ENCODE results near the gene PKD1.

The PKD1 gene

GRCh38 chr16:2088759-2089358 is 46.8 kb downstream of the PKD1 start (continued):
- TF ChIP-seq, protein P1, sequence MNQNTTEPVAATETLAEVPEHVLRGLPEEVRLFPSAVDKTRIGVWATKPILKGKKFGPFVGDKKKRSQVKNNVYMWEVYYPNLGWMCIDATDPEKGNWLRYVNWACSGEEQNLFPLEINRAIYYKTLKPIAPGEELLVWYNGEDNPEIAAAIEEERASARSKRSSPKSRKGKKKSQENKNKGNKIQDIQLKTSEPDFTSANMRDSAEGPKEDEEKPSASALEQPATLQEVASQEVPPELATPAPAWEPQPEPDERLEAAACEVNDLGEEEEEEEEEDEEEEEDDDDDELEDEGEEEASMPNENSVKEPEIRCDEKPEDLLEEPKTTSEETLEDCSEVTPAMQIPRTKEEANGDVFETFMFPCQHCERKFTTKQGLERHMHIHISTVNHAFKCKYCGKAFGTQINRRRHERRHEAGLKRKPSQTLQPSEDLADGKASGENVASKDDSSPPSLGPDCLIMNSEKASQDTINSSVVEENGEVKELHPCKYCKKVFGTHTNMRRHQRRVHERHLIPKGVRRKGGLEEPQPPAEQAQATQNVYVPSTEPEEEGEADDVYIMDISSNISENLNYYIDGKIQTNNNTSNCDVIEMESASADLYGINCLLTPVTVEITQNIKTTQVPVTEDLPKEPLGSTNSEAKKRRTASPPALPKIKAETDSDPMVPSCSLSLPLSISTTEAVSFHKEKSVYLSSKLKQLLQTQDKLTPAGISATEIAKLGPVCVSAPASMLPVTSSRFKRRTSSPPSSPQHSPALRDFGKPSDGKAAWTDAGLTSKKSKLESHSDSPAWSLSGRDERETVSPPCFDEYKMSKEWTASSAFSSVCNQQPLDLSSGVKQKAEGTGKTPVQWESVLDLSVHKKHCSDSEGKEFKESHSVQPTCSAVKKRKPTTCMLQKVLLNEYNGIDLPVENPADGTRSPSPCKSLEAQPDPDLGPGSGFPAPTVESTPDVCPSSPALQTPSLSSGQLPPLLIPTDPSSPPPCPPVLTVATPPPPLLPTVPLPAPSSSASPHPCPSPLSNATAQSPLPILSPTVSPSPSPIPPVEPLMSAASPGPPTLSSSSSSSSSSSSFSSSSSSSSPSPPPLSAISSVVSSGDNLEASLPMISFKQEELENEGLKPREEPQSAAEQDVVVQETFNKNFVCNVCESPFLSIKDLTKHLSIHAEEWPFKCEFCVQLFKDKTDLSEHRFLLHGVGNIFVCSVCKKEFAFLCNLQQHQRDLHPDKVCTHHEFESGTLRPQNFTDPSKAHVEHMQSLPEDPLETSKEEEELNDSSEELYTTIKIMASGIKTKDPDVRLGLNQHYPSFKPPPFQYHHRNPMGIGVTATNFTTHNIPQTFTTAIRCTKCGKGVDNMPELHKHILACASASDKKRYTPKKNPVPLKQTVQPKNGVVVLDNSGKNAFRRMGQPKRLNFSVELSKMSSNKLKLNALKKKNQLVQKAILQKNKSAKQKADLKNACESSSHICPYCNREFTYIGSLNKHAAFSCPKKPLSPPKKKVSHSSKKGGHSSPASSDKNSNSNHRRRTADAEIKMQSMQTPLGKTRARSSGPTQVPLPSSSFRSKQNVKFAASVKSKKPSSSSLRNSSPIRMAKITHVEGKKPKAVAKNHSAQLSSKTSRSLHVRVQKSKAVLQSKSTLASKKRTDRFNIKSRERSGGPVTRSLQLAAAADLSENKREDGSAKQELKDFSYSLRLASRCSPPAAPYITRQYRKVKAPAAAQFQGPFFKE (tag by site-specific recombination; IDR thresholded peaks at IDR 0.05; ENCODE audit: borderline replicate concordance), result no peak
- TF ChIP-seq ZNF2 (tag by site-specific recombination; IDR thresholded peaks at IDR 0.05) (peak; percentile 85; the same call in 1 of the 2 replicates), ZNF473 (tag by site-specific recombination; IDR thresholded peaks at IDR 0.05) (no peak), SCRT1 (tag by site-specific recombination; IDR thresholded peaks at IDR 0.05; ENCODE audit: borderline replicate concordance) (no peak), ZNF335 (tag by site-specific recombination; conservative IDR thresholded peaks at IDR 0.05) (no peak), GLIS1 (tag by site-specific recombination; IDR thresholded peaks at IDR 0.05) (peak; percentile 61), KLF7 (tag by site-specific recombination; IDR thresholded peaks at IDR 0.05; ENCODE audit: borderline replicate concordance) (no peak)
- TF ChIP-seq, protein P2, sequence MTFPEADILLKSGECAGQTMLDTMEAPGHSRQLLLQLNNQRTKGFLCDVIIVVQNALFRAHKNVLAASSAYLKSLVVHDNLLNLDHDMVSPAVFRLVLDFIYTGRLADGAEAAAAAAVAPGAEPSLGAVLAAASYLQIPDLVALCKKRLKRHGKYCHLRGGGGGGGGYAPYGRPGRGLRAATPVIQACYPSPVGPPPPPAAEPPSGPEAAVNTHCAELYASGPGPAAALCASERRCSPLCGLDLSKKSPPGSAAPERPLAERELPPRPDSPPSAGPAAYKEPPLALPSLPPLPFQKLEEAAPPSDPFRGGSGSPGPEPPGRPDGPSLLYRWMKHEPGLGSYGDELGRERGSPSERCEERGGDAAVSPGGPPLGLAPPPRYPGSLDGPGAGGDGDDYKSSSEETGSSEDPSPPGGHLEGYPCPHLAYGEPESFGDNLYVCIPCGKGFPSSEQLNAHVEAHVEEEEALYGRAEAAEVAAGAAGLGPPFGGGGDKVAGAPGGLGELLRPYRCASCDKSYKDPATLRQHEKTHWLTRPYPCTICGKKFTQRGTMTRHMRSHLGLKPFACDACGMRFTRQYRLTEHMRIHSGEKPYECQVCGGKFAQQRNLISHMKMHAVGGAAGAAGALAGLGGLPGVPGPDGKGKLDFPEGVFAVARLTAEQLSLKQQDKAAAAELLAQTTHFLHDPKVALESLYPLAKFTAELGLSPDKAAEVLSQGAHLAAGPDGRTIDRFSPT (tag by site-specific recombination; IDR thresholded peaks at IDR 0.05), result 0 out of 2 replicates have a peak, but pooled peaks have one; percentile 35

GRCh38 chr16:2087748-2088631 is 47.7 kb downstream of the PKD1 start:
- Histone ChIP-seq H3K4me1 (ENCODE audit: control insufficient read depth, insufficient read depth, low read length) (no peaks in the 10 kb centered on the region), H3K4me3 (ENCODE audit: low read depth, low read length) (no peak overlapping the region), H3K27ac (ENCODE audit: extremely low read depth, low read depth, low read length) (peak overlapping the region; percentile 30; the same call in 1 of the 2 replicates), H3K9me3 (ENCODE audit: control insufficient read depth, insufficient read depth, low read depth, low read length) (no peaks in the 10 kb centered on the region), H3K36me3 (ENCODE audit: control insufficient read depth in 2 of 2, insufficient read depth in 1 of 2, low read length in 2 of 2) (peaks cover 0 to 96% of the 10 kb centered on the region in 2 experiments; a peak in 1 of 3 replicates)
- ChIA-PET CTCF (no interaction called here), POLR2A (interaction anchor here (0.6 kb wide), 1 partner anchor 12 kb away, joined by 3 read pairs; no protein-coding TSS in a partner anchor)
- TF ChIP-seq, protein P3, sequence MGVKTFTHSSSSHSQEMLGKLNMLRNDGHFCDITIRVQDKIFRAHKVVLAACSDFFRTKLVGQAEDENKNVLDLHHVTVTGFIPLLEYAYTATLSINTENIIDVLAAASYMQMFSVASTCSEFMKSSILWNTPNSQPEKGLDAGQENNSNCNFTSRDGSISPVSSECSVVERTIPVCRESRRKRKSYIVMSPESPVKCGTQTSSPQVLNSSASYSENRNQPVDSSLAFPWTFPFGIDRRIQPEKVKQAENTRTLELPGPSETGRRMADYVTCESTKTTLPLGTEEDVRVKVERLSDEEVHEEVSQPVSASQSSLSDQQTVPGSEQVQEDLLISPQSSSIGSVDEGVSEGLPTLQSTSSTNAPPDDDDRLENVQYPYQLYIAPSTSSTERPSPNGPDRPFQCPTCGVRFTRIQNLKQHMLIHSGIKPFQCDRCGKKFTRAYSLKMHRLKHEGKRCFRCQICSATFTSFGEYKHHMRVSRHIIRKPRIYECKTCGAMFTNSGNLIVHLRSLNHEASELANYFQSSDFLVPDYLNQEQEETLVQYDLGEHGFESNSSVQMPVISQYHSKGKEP (tag by site-specific recombination; IDR thresholded peaks at IDR 0.05), result no peak
- TF ChIP-seq GLIS2 (tag by site-specific recombination; IDR thresholded peaks at IDR 0.05) (0 out of 2 replicates have a peak, but pooled peaks have one; percentile 25), ZNF549 (tag by site-specific recombination; IDR thresholded peaks at IDR 0.05) (no peak), ZNF324 (tag by site-specific recombination; IDR thresholded peaks at IDR 0.05) (no peak), ZNF664 (tag by site-specific recombination; IDR thresholded peaks at IDR 0.05) (no peak), ZNF48 (tag by site-specific recombination; IDR thresholded peaks at IDR 0.05) (no peak), ZNF473 (tag by site-specific recombination; IDR thresholded peaks at IDR 0.05) (no peak), ZNF10 (tag by site-specific recombination; IDR thresholded peaks at IDR 0.05) (no peak), ZNF221 (tag by site-specific recombination; IDR thresholded peaks at IDR 0.05; ENCODE audit: borderline replicate concordance) (no peak), ZNF157 (tag by site-specific recombination; IDR thresholded peaks at IDR 0.05) (no peak), ZNF747 (tag by site-specific recombination; IDR thresholded peaks at IDR 0.05) (no peak)
- TF ChIP-seq, protein P4, sequence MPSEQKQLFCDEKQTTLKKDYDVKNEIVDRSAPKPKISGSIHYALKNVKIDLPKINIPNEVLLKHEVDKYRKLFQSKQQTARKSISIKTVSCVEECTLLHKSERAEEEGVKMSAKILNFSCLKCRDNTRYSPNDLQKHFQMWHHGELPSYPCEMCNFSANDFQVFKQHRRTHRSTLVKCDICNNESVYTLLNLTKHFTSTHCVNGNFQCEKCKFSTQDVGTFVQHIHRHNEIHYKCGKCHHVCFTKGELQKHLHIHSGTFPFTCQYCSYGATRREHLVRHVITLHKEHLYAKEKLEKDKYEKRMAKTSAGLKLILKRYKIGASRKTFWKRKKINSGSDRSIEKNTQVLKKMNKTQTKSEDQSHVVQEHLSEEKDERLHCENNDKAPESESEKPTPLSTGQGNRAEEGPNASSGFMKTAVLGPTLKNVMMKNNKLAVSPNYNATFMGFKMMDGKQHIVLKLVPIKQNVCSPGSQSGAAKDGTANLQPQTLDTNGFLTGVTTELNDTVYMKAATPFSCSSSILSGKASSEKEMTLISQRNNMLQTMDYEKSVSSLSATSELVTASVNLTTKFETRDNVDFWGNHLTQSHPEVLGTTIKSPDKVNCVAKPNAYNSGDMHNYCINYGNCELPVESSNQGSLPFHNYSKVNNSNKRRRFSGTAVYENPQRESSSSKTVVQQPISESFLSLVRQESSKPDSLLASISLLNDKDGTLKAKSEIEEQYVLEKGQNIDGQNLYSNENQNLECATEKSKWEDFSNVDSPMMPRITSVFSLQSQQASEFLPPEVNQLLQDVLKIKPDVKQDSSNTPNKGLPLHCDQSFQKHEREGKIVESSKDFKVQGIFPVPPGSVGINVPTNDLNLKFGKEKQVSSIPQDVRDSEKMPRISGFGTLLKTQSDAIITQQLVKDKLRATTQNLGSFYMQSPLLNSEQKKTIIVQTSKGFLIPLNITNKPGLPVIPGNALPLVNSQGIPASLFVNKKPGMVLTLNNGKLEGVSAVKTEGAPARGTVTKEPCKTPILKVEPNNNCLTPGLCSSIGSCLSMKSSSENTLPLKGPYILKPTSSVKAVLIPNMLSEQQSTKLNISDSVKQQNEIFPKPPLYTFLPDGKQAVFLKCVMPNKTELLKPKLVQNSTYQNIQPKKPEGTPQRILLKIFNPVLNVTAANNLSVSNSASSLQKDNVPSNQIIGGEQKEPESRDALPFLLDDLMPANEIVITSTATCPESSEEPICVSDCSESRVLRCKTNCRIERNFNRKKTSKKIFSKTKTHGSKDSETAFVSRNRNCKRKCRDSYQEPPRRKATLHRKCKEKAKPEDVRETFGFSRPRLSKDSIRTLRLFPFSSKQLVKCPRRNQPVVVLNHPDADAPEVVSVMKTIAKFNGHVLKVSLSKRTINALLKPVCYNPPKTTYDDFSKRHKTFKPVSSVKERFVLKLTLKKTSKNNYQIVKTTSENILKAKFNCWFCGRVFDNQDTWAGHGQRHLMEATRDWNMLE (tag by site-specific recombination; conservative IDR thresholded peaks at IDR 0.05; ENCODE audit: low read depth), result no peak
